GM23248 (cell line): ENCODE measurements around the gene SARDH.

ENCODE experiments used
- EZH2 ChIP-seq: fragments of 200-600 bp; sonication (generic); IDR thresholded peaks from 2 replicates; pipeline ENCODE4 v1.6.1; 2018; ENCODE audit warnings: antibody characterized with exemption, mild to moderate bottlenecking; ENCODE audit not compliant: insufficient read depth, poor library complexity, severe bottlenecking
- EZH2phosphoT487 ChIP-seq: fragments of 200-600 bp; sonication (generic); IDR thresholded peaks from 2 replicates; pipeline ENCODE4 v1.6.1; 2018; ENCODE audit warnings: antibody characterized with exemption, moderate library complexity, mild to moderate bottlenecking, low read depth; ENCODE audit not compliant: insufficient read depth

DNA sequence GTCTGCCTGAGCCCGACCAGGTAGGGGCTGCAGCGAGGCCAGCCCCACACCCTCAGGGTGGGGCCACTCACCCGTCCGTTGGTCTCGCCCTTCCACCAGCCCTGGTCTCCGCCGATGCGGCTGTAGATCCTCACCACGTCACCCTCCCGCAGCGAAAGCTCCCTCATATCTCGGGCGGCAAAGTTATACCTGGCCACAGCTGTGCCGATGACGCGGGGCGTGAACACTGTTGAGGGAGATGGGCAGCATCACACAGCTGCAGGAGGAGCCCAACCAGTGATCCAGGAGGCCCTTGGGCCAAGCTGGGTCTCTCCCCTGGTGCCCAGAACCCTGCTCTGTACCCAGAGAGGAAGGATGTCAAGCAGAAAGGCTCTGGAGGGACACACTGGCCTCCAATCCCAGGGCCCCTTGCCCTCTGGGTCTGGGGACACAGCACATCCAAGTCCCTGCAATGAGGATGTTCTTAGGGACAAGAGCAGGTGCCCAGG, 30.3 kb upstream of the SARDH start:
- TF ChIP-seq EZH2phosphoT487 (no peak), EZH2 (no peak)
